ENCODE data around the gene FER1L5. TPM values are rescaled to one million over a fixed set of nuclear protein-coding genes. Genes with fewer than 3 reads are reported as not detected.

FER1L5 gene
- total and polyA plus RNA-seq, 2 of the 8 experiments (the other 6 are each of a cell fraction or from before 2014, with no cell fraction given), result 0.23 to 0.88 TPM

DNA sequence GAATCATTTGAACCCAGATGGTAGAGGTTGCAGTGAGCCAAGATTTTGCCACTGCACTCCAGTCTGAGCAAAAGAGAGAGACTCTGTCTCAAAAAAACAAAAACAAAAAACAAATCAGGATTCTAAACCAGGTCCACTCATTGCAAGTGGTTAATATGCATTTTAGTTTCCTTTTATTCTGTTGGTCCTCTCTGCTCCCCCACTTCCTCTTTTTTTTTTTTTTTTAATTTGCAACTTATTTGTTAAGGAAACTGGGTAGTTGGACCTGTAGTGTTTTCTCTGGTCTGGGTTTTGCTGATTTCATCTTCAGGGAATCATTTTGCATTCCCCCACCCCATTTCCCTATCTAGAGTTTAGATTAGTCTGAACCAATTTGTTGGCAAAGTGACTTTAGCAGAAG lies 14.0 kb downstream of the FER1L5 start:
- DNase-seq (ENCODE audit: low read depth in 1 of 2, low spot score in 2 of 2) (no peak), FAIRE-seq (no peak)
- POLR2A ChIA-PET (ENCODE audit: partially characterized antibody), result interaction anchor here (0.8 kb wide), 1 partner anchor 10 kb away, joined by 3 read pairs; no protein-coding TSS in a partner anchor
- no peak overlapping the region for H2BK120ac ChIP-seq (replicated peaks; ENCODE audit: low read depth, low read length)
- no peaks in the 10 kb centered on the region for H3K79me2 ChIP-seq (ENCODE audit: control insufficient read depth in 1 of 2, insufficient read depth in 2 of 2, low read length in 2 of 2)
- H2AFZ ChIP-seq (ENCODE audit: low read length), result no peak overlapping the region
- no peak overlapping the region for H3K23ac ChIP-seq (ENCODE audit: insufficient read length)
- no peak overlapping the region for H2BK12ac ChIP-seq (ENCODE audit: low read depth, low read length)
- H3K56ac ChIP-seq (replicated peaks; ENCODE audit: insufficient read length, low read depth, low read length), result no peak overlapping the region
- no peak overlapping the region for H3K4me2 ChIP-seq (ENCODE audit: insufficient read depth in 1 of 2, low read depth in 2 of 2, low read length in 2 of 2)
- no peak overlapping the region for H3K4ac ChIP-seq (replicated peaks; ENCODE audit: insufficient read length, low read depth, low read length)
- H4K8ac ChIP-seq (ENCODE audit: extremely low read depth, insufficient read depth, low read length), result no peak overlapping the region
- no peak overlapping the region for H4K5ac ChIP-seq (ENCODE audit: insufficient read length, low read depth, low read length)
- no peaks in the 10 kb centered on the region for H3K4me1 ChIP-seq (replicated peaks in 1 of 4; ENCODE audit: control insufficient read depth in 3 of 4, insufficient read depth in 4 of 4, low read length in 3 of 4)
- TF ChIP-seq NRF1 (IDR thresholded peaks at IDR 0.05; ENCODE audit: low read depth, low read length) (no peak), SIN3A (conservative IDR thresholded peaks at IDR 0.05 in 1 of 2, IDR thresholded peaks at IDR 0.05 in 1 of 2; ENCODE audit: low read depth in 1 of 2, low read length in 2 of 2) (no peak), CEBPB (IDR thresholded peaks at IDR 0.05; ENCODE audit: low read depth, low read length) (no peak), POLR2A (IDR thresholded peaks at IDR 0.05; ENCODE audit: control extremely low read depth in 1 of 2, low read depth in 2 of 2, low read length in 2 of 2) (no peak), CBX5 (IDR thresholded peaks at IDR 0.05; ENCODE audit: low read depth, low read length) (no peak)
- no peak overlapping the region for H3K9ac ChIP-seq (replicated peaks in 1 of 4; ENCODE audit: extremely low read depth in 1 of 4, low read depth in 3 of 4, low read length in 3 of 4)
- H3K4me3 ChIP-seq (ENCODE audit: extremely low read depth in 1 of 4, insufficient read depth in 2 of 4, low read depth in 3 of 4, low read length in 4 of 4), result no peak overlapping the region
- H3K27ac ChIP-seq (ENCODE audit: low read depth, low read length), result no peak overlapping the region
- no peak overlapping the region for H2AK5ac ChIP-seq (ENCODE audit: low read depth, low read length)
- no peaks in the 10 kb centered on the region for H3K23me2 ChIP-seq (ENCODE audit: low read depth, low read length)
- H3K9me3 ChIP-seq (ENCODE audit: insufficient read depth in 2 of 2, low read depth in 1 of 2, low read length in 1 of 2), result no peaks in the 10 kb centered on the region
- H3K79me1 ChIP-seq (ENCODE audit: low read depth, low read length), result no peaks in the 10 kb centered on the region
- H2BK20ac ChIP-seq (ENCODE audit: low read length), result no peak overlapping the region
- H2BK15ac ChIP-seq (ENCODE audit: low read length), result no peak overlapping the region
- no peak overlapping the region for H3K14ac ChIP-seq (ENCODE audit: insufficient read length)
- CTCF ChIA-PET (ENCODE audit: partially characterized antibody), result interaction anchor here (0.7 kb wide), 1 partner anchor 30 kb away, joined by 3 read pairs; no protein-coding TSS in a partner anchor
- H2BK5ac ChIP-seq (ENCODE audit: low read depth, low read length), result no peak overlapping the region
- no peak overlapping the region for H4K91ac ChIP-seq (replicated peaks; ENCODE audit: insufficient read length, low read length)
- no peaks in the 10 kb centered on the region for H4K20me1 ChIP-seq (replicated peaks in 1 of 2; ENCODE audit: control insufficient read depth in 1 of 2, insufficient read depth in 2 of 2, low read length in 2 of 2)
- H3K36me3 ChIP-seq (ENCODE audit: control insufficient read depth in 2 of 4, insufficient read depth in 4 of 4, low read length in 3 of 4), result no peaks in the 10 kb centered on the region
- no peak overlapping the region for H3K18ac ChIP-seq (ENCODE audit: extremely low read depth, low read length)
- no peaks in the 10 kb centered on the region for H3K27me3 ChIP-seq (replicated peaks in 1 of 4; ENCODE audit: control insufficient read depth in 3 of 4, extremely low read depth in 1 of 4, insufficient read depth in 3 of 4, low read length in 3 of 4)
